Inflammatory macrophage treated with lipopolysaccharide for 4 hours (primary cell): ENCODE results near the gene RIPOR2.

Experiments
- DNase-seq: peaks from one replicate; pipeline ENCODE4 v3.0.0-alpha.2; 2020

Gene RIPOR2

GRCh38 chr6:24874776-24875533, 60.8 kb downstream of the RIPOR2 start:
- no peak for DNase-seq

GRCh38 chr6:24874128-24874527, 61.6 kb downstream of the RIPOR2 start:
- no peak for DNase-seq

- no peak for DNase-seq
Observed at GRCh38 chr6:24872779-24873178, 63.0 kb downstream of the RIPOR2 start.

GRCh38 chr6:24868765-24869164, 67.0 kb downstream of the RIPOR2 start:
- no peak for DNase-seq

GRCh38 chr6:24867104-24867703, 68.6 kb downstream of the RIPOR2 start:
- no peak for DNase-seq

- DNase-seq: no peak
Observed at GRCh38 chr6:24865161-24865560, 70.6 kb downstream of the RIPOR2 start.

- DNase-seq: no peak
Observed at GRCh38 chr6:24864343-24864742, 71.4 kb downstream of the RIPOR2 start.

GRCh38 chr6:24861934-24862333, 73.8 kb downstream of the RIPOR2 start:
- no peak for DNase-seq

- DNase-seq: no peak
Observed at GRCh38 chr6:24859608-24860200, 76.1 kb downstream of the RIPOR2 start.

GRCh38 chr6:24859132-24859531, 76.6 kb downstream of the RIPOR2 start:
- DNase-seq: peak; percentile 30

- peak; percentile 97 for DNase-seq
Observed at GRCh38 chr6:24858177-24858653, 77.5 kb downstream of the RIPOR2 start.

- no peak for DNase-seq
Observed at GRCh38 chr6:24856901-24857670, 78.7 kb downstream of the RIPOR2 start.

GRCh38 chr6:24856246-24856599, 79.5 kb downstream of the RIPOR2 start:
- DNase-seq: no peak

- peak; percentile 76 for DNase-seq
Observed at GRCh38 chr6:24855395-24856245, 80.1 kb downstream of the RIPOR2 start.

- DNase-seq: no peak
Observed at GRCh38 chr6:24854077-24854666, 81.6 kb downstream of the RIPOR2 start.

GRCh38 chr6:24851086-24851485, 84.7 kb downstream of the RIPOR2 start:
- no peak for DNase-seq

- DNase-seq: no peak
Observed at GRCh38 chr6:24849713-24850112, 86.0 kb downstream of the RIPOR2 start.

GRCh38 chr6:24848461-24848860, 87.3 kb downstream of the RIPOR2 start:
- no peak for DNase-seq

- DNase-seq: no peak
Observed at GRCh38 chr6:24847402-24847801, 88.4 kb downstream of the RIPOR2 start.

GRCh38 chr6:24845578-24845977, 90.2 kb downstream of the RIPOR2 start:
- DNase-seq: no peak

- DNase-seq: no peak
Observed at GRCh38 chr6:24844903-24845302, 90.9 kb downstream of the RIPOR2 start.

- no peak for DNase-seq
Observed at GRCh38 chr6:24844061-24844460, 91.7 kb downstream of the RIPOR2 start.
